Prostate gland (tissue), 2 donors: ENCODE measurements around the gene ADAMTSL1. TPM values are rescaled to one million over a fixed set of nuclear protein-coding genes. Genes with fewer than 3 reads are reported as not detected.

Experiments
- DNase-seq: peaks from one replicate; pipeline ENCODE4 v3.0.0-alpha.2; 2019; ENCODE audit warnings: low spot score
- H3K27ac ChIP-seq, 2 donors: fragments of 200-600 bp; sonication (generic); 2 replicates each; pipeline ENCODE4 v1.5.1; 2017 to 2019
- H3K27me3 ChIP-seq: fragments of 200-600 bp; sonication (generic); replicated peaks from 2 replicates; pipeline ENCODE4 v1.5.1; 2019; ENCODE audit not compliant: insufficient read depth
- H3K36me3 ChIP-seq, 2 donors: fragments of 200-600 bp; sonication (generic); 1 replicate in 1 of 2; 2 replicates in 1 of 2; pipeline versions ENCODE4 v1.5.1 to v1.8.1; 2017 to 2019
- H3K4me1 ChIP-seq: fragments of 200-600 bp; sonication (generic); replicated peaks from 2 replicates; pipeline ENCODE4 v1.5.1; 2019
- H3K4me3 ChIP-seq, 2 donors: fragments of 200-600 bp; sonication (generic); 2 replicates each; pipeline ENCODE4 v1.5.1; 2017 to 2019
- H3K9me3 ChIP-seq: fragments of 200-600 bp; sonication (generic); 2 replicates; pipeline ENCODE4 v1.5.1; 2017
- POLR2A ChIP-seq: fragments of 450-650 bp; IDR thresholded peaks from one replicate; pipeline ENCODE4 v1.6.1; 2016; ENCODE audit warnings: antibody characterized with exemption, mild to moderate bottlenecking
- POLR2AphosphoS5 ChIP-seq: sonication (generic); formaldehyde crosslinking; IDR thresholded peaks from one replicate; pipeline ENCODE4 v1.6.1; 2017; ENCODE audit warnings: antibody characterized with exemption
- WGBS: methylation state at CpG from one replicate; pipeline ENCODE4 v1.1.5; 2018; 5-methylcytosine and 5-hydroxymethylcytosine counted together
- intact Hi-C: fragments of 100-400 bp; cut with DNase I; formaldehyde crosslinking; loops from one replicate; pipeline ENCODE4 v1.14.2; 2022
- total RNA-seq, 2 donors: library from RNA; depleted of rRNA; stranded (reverse); fragments of >200 nt; gene quantifications; one replicate each; pipeline ENCODE4 v1.1.0, GENCODE V29; 2016
- TF ChIP-seq, protein P1 (sequence below), 4 experiments: fragments of 200-600 bp in 2 of 4; fragments of 450-650 bp in 2 of 4; sonication (generic) in 2 of 4; IDR thresholded peaks; 1 replicate in 3 of 4; 2 replicates in 1 of 4; pipeline ENCODE4 v1.5.1; 2016 to 2019; ENCODE audit warnings: antibody characterized with exemption in 4 of 4, mild to moderate bottlenecking in 2 of 4, moderate library complexity in 2 of 4

Gene ADAMTSL1
- total RNA-seq, 2 donors from 2014 or later, result 9.8 to 18.1 TPM

- Histone ChIP-seq H3K4me1 (no peaks in the 10 kb centered on the region), H3K27ac (no peak overlapping the region), H3K36me3 (no peaks in the 10 kb centered on the region), H3K27me3 (no peaks in the 10 kb centered on the region), H3K4me3 (no peak overlapping the region), H3K9me3 (no peaks in the 10 kb centered on the region)
- intact Hi-C loops, result no loop called here
- no peak for DNase-seq
- TF ChIP-seq, protein P1, sequence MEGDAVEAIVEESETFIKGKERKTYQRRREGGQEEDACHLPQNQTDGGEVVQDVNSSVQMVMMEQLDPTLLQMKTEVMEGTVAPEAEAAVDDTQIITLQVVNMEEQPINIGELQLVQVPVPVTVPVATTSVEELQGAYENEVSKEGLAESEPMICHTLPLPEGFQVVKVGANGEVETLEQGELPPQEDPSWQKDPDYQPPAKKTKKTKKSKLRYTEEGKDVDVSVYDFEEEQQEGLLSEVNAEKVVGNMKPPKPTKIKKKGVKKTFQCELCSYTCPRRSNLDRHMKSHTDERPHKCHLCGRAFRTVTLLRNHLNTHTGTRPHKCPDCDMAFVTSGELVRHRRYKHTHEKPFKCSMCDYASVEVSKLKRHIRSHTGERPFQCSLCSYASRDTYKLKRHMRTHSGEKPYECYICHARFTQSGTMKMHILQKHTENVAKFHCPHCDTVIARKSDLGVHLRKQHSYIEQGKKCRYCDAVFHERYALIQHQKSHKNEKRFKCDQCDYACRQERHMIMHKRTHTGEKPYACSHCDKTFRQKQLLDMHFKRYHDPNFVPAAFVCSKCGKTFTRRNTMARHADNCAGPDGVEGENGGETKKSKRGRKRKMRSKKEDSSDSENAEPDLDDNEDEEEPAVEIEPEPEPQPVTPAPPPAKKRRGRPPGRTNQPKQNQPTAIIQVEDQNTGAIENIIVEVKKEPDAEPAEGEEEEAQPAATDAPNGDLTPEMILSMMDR (IDR thresholded peaks at IDR 0.05), result no peak
- no peak for TF ChIP-seq POLR2A
- TF ChIP-seq POLR2AphosphoS5, result no peak
- WGBS, result 42% methylated on average over 4 of the region's 4 CpGs
Measured at GRCh38 chr9:18890372-18890771, 416.4 kb downstream of the ADAMTSL1 start.

DNA sequence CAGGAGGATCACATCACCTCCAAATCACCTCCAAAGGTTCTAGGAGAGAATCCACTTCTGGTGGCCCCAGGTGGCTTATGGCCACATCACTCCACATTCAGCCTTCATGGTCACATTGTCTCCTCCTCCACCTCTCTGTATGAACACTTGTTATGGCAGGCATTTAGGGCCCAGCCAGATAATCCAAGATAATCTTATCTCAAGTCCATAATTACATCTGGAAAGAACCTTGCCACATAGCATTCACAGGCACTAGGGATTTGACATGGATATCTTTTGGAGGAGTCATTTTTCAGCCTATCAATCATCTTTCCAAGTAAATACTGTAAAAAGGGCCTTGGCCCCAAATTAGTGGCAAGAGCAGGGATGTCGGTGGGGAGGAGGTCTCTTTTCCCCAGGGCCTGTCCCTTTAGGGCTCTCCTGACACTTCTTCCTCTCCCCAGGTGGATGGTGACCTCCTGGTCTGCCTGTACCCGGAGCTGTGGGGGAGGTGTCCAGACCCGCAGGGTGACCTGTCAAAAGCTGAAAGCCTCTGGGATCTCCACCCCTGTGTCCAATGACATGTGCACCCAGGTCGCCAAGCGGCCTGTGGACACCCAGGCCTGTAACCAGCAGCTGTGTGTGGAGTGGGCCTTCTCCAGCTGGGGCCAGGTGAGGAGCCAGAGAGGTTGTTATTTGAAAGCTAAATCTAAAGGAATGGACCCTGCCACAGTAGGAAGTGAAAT, 418.2 kb downstream of the ADAMTSL1 start:
- no peaks in the 10 kb centered on the region for H3K27me3 ChIP-seq
- no peaks in the 10 kb centered on the region for H3K4me1 ChIP-seq
- intact Hi-C loops, result no loop called here
- H3K4me3 ChIP-seq, result no peak overlapping the region
- no peaks in the 10 kb centered on the region for H3K9me3 ChIP-seq
- no peak for DNase-seq
- WGBS, result 99% methylated on average over 5 of the region's 5 CpGs
- TF ChIP-seq POLR2AphosphoS5 (no peak), POLR2A (no peak)
- TF ChIP-seq, protein P1 (IDR thresholded peaks at IDR 0.05), result no peak
- no peaks in the 10 kb centered on the region for H3K36me3 ChIP-seq
- H3K27ac ChIP-seq, result no peak overlapping the region

GRCh38 chr9:18893046-18893445, 419.1 kb downstream of the ADAMTSL1 start:
- TF ChIP-seq POLR2A (no peak), POLR2AphosphoS5 (no peak)
- TF ChIP-seq, protein P1 (IDR thresholded peaks at IDR 0.05), result no peak
- Histone ChIP-seq H3K36me3 (no peaks in the 10 kb centered on the region), H3K27ac (no peak overlapping the region), H3K4me3 (no peak overlapping the region), H3K4me1 (no peaks in the 10 kb centered on the region), H3K27me3 (no peaks in the 10 kb centered on the region), H3K9me3 (no peaks in the 10 kb centered on the region)
- intact Hi-C loops, result no loop called here
- no peak for DNase-seq
- WGBS, result 73% methylated on average over 4 of the region's 4 CpGs

GRCh38 chr9:18893491-18893890, 419.5 kb downstream of the ADAMTSL1 start:
- Histone ChIP-seq H3K36me3 (no peaks in the 10 kb centered on the region), H3K4me1 (no peaks in the 10 kb centered on the region), H3K27me3 (no peaks in the 10 kb centered on the region), H3K27ac (no peak overlapping the region), H3K4me3 (no peak overlapping the region), H3K9me3 (no peaks in the 10 kb centered on the region)
- intact Hi-C loops, result no loop called here
- 37% methylated on average over 1 of the region's 1 CpG for WGBS
- TF ChIP-seq POLR2A (no peak), POLR2AphosphoS5 (no peak)
- TF ChIP-seq, protein P1 (IDR thresholded peaks at IDR 0.05), result no peak
- no peak for DNase-seq

DNA sequence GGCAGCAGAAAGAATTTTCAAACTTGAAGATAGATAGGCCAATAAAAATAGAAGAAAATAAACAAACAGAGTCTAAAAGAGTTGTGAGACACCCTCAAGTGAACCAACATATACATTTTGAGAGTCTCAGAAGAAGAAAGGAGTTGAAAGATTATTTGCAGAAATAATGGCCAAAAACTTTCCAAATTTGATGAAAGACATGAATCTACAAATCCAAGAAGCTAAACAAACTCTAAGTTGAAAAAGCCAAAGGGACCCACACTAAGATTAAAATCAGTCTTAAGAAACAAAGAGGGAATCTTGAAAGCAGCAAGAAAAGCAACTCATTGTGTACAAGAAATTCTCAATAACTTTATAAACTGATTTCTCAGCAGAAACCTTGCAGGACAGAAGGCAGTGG, 422.1 kb downstream of the ADAMTSL1 start:
- intact Hi-C loops, result no loop called here

More for the DNA sequence above, 422.1 kb downstream of the ADAMTSL1 start:
- Histone ChIP-seq H3K27ac (no peak overlapping the region), H3K36me3 (no peaks in the 10 kb centered on the region), H3K4me3 (no peak overlapping the region), H3K4me1 (no peaks in the 10 kb centered on the region), H3K27me3 (no peaks in the 10 kb centered on the region), H3K9me3 (no peaks in the 10 kb centered on the region)
- no peak for TF ChIP-seq POLR2AphosphoS5
- TF ChIP-seq, protein P1 (IDR thresholded peaks at IDR 0.05), result no peak
- no peak for TF ChIP-seq POLR2A
- no peak for DNase-seq
